ENCODE measurements around the gene MRTFA. TPM values are rescaled to one million over a fixed set of nuclear protein-coding genes. Genes with fewer than 3 reads are reported as not detected.

MRTFA gene
- total RNA-seq, 2 experiments from 2014 or later, result 55.3 to 58.9 TPM

DNA sequence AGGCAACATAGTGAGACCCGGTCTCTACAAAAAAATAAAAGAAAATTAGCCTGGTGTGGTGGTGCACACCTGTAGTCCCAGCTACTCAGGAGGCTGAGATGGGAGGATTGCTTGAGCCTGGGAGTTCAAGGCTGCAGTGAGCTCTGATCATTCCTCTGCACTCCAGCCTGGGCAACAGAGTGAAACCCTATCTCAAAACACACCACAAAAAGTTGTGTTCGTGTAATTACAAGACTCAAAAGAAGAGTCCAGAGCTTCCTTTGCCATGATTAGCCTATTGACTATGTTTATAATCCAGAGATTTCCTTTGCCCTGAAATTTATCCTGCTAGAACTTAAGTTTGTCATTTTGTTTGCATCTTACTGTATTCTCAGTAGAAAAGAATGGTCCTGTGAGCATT is 245.1 kb downstream of the MRTFA start:
- intact Hi-C loops (cut with DNase I, micrococcal nuclease), result no loop called here
- POLR2A ChIA-PET, result no interaction called here

DNA sequence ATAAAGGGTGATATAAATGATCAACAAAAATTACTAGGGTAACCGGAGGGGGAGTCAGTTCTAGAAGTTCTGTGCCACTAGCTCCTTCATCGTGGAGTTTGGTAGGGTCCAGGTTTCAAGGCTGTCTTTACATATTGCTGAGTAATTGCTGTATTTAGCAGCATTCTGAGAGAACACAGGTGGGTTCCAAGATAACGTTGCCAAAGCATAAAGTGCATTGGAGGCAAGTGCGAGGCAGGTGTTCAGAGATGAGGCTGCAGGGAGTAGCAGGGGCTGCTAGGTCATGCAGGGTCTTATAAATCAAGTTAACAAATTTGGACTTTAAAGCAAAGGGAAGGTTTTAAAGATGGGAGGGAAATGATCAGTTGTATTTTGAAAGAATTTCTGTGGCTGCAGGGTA is 248.3 kb downstream of the MRTFA start:
- H3K27me3 ChIP-seq (ENCODE audit: control insufficient read depth in 1 of 2, insufficient read depth in 2 of 2, low read length in 2 of 2), result no peaks in the 10 kb centered on the region
- Mint-ChIP-seq H3K36me3 (ENCODE audit: low read depth) (peaks cover 19% of the 10 kb centered on the region), H3K27ac (peak overlapping the region; percentile 60), H3K4me3 (no peak overlapping the region), H3K9me3 (no peaks in the 10 kb centered on the region), H3K4me1 (ENCODE audit: low read depth) (peaks cover 75% of the 10 kb centered on the region), H3K27me3 (no peaks in the 10 kb centered on the region)
- intact Hi-C loops (cut with DNase I, micrococcal nuclease), result no loop called here
- TF ChIP-seq, protein P1, sequence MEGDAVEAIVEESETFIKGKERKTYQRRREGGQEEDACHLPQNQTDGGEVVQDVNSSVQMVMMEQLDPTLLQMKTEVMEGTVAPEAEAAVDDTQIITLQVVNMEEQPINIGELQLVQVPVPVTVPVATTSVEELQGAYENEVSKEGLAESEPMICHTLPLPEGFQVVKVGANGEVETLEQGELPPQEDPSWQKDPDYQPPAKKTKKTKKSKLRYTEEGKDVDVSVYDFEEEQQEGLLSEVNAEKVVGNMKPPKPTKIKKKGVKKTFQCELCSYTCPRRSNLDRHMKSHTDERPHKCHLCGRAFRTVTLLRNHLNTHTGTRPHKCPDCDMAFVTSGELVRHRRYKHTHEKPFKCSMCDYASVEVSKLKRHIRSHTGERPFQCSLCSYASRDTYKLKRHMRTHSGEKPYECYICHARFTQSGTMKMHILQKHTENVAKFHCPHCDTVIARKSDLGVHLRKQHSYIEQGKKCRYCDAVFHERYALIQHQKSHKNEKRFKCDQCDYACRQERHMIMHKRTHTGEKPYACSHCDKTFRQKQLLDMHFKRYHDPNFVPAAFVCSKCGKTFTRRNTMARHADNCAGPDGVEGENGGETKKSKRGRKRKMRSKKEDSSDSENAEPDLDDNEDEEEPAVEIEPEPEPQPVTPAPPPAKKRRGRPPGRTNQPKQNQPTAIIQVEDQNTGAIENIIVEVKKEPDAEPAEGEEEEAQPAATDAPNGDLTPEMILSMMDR (IDR thresholded peaks at IDR 0.05), result no peak
- no peak for ATAC-seq (ENCODE audit: poor library complexity)
- ChIA-PET CTCF (no interaction called here), POLR2A (interaction anchor here (0.6 to 2.0 kb wide), 6 partner anchors 11 to 170 kb away, joined by 3 to 5 read pairs (median 3); partner anchors contain the start of gene SGSM3)
- H3K4me1 ChIP-seq (ENCODE audit: insufficient read depth, low read length), result peaks cover 32% of the 10 kb centered on the region
- H3K9me3 ChIP-seq (ENCODE audit: control insufficient read depth in 1 of 2, insufficient read depth in 1 of 2, low read length in 2 of 2), result no peaks in the 10 kb centered on the region
- H3K27ac ChIP-seq (ENCODE audit: low read depth in 1 of 2, low read length in 2 of 2), result no peak overlapping the region
- DNase-seq, result no peak
- no peak overlapping the region for H3K4me3 ChIP-seq (ENCODE audit: low read length)
- peaks cover 2% of the 10 kb centered on the region for H3K36me3 ChIP-seq (ENCODE audit: insufficient read depth, low read length)

More for the DNA sequence above, 245.1 kb downstream of the MRTFA start:
- Histone ChIP-seq H3K4me3 (ENCODE audit: low read length) (no peak overlapping the region), H3K9me3 (ENCODE audit: control insufficient read depth in 1 of 2, insufficient read depth in 1 of 2, low read length in 2 of 2) (no peaks in the 10 kb centered on the region), H3K36me3 (ENCODE audit: insufficient read depth, low read length) (peaks cover 5% of the 10 kb centered on the region), H3K4me1 (ENCODE audit: insufficient read depth, low read length) (peaks cover 17% of the 10 kb centered on the region), H3K27ac (ENCODE audit: low read depth in 1 of 2, low read length in 2 of 2) (no peak overlapping the region), H3K27me3 (ENCODE audit: control insufficient read depth in 1 of 2, insufficient read depth in 2 of 2, low read length in 2 of 2) (no peaks in the 10 kb centered on the region)
- Mint-ChIP-seq H3K4me1 (ENCODE audit: low read depth) (peaks cover 84% of the 10 kb centered on the region), H3K4me3 (no peak overlapping the region), H3K27ac (no peak overlapping the region), H3K9me3 (no peaks in the 10 kb centered on the region), H3K27me3 (no peaks in the 10 kb centered on the region), H3K36me3 (ENCODE audit: low read depth) (peaks cover 22% of the 10 kb centered on the region)
- DNase-seq (no peak), ATAC-seq (ENCODE audit: poor library complexity) (no peak)
- TF ChIP-seq, protein P1 (IDR thresholded peaks at IDR 0.05), result no peak
- CTCF ChIA-PET, result no interaction called here

DNA sequence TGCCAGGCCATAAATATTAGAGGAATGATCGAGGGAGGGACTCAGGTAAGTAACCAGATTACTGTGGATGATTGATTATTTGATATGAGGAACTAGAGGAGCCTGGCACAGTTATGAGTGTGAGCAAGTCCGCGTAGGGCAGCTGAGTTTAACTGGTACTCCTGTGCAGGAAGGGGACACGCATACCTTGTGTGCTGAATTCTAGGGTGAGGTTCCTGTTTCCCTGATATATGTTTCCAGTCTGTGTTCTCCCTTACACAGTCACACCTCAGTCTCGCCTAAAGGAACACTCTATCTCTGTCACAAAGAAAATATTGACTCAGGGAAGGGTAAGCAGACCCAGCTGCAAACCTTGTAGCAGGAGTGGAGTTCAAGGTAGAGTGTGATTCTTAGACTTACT is 248.8 kb downstream of the MRTFA start:
- DNase-seq (no peak), ATAC-seq (ENCODE audit: poor library complexity) (no peak)
- Mint-ChIP-seq H3K4me1 (ENCODE audit: low read depth) (peaks cover 78% of the 10 kb centered on the region), H3K9me3 (no peaks in the 10 kb centered on the region), H3K36me3 (ENCODE audit: low read depth) (peaks cover 19% of the 10 kb centered on the region), H3K4me3 (peak overlapping the region; percentile 31), H3K27ac (peak overlapping the region; percentile 60), H3K27me3 (no peaks in the 10 kb centered on the region)
- no peaks in the 10 kb centered on the region for H3K9me3 ChIP-seq (ENCODE audit: control insufficient read depth in 1 of 2, insufficient read depth in 1 of 2, low read length in 2 of 2)
- H3K4me3 ChIP-seq (ENCODE audit: low read length), result no peak overlapping the region
- peaks cover 2% of the 10 kb centered on the region for H3K36me3 ChIP-seq (ENCODE audit: insufficient read depth, low read length)
- ChIA-PET POLR2A (interaction anchor here (1.0 to 2.0 kb wide), 4 partner anchors 12 to 22 kb away, joined by 3 to 5 read pairs (median 3); partner anchors contain the start of gene SGSM3), CTCF (no interaction called here)
- intact Hi-C loops (cut with DNase I, micrococcal nuclease), result loop anchor here in 1 of 2 experiments (2.0 kb wide), 1 partner anchor 17 kb away; the partner anchor contains the start of gene SGSM3
- H3K27ac ChIP-seq (ENCODE audit: low read depth in 1 of 2, low read length in 2 of 2), result no peak overlapping the region
- H3K4me1 ChIP-seq (ENCODE audit: insufficient read depth, low read length), result peaks cover 36% of the 10 kb centered on the region
- TF ChIP-seq, protein P1 (IDR thresholded peaks at IDR 0.05), result no peak
- no peaks in the 10 kb centered on the region for H3K27me3 ChIP-seq (ENCODE audit: control insufficient read depth in 1 of 2, insufficient read depth in 2 of 2, low read length in 2 of 2)

Data from CD4-positive, alpha-beta T cell (primary cell).